AG08395 (cell line): ENCODE results near the gene GRM4.

ENCODE experiments used
- DNase-seq: peaks from one replicate; pipeline ENCODE4 v3.0.0; 2012; ENCODE audit warnings: mixed read lengths, low spot score

GRM4 gene

GRCh38 chr6:34142061-34142998 is 3.6 kb downstream of the GRM4 start:
- DNase-seq: no peak

GRCh38 chr6:34140075-34140474 is 5.8 kb downstream of the GRM4 start:
- no peak for DNase-seq

GRCh38 chr6:34138914-34139510 is 6.9 kb downstream of the GRM4 start:
- DNase-seq: no peak

GRCh38 chr6:34138191-34138590 is 7.7 kb downstream of the GRM4 start:
- no peak for DNase-seq

- DNase-seq: no peak
These were observed 10.3 kb downstream of the GRM4 start for GRCh38 chr6:34135541-34135940.

- peak; percentile 58 for DNase-seq
These were observed 13.3 kb downstream of the GRM4 start for GRCh38 chr6:34132486-34133185.

GRCh38 chr6:34131326-34132290 is 14.3 kb downstream of the GRM4 start:
- no peak for DNase-seq

GRCh38 chr6:34130862-34131261 is 15.0 kb downstream of the GRM4 start:
- DNase-seq: peak; percentile 27

GRCh38 chr6:34129753-34130152 is 16.1 kb downstream of the GRM4 start:
- DNase-seq: no peak

- no peak for DNase-seq
These were observed 17.8 kb downstream of the GRM4 start for GRCh38 chr6:34128045-34128444.

GRCh38 chr6:34126419-34126818 is 19.5 kb downstream of the GRM4 start:
- no peak for DNase-seq

GRCh38 chr6:34125939-34126338 is 19.9 kb downstream of the GRM4 start:
- DNase-seq: no peak

GRCh38 chr6:34120953-34121675 is 24.8 kb downstream of the GRM4 start:
- no peak for DNase-seq

- DNase-seq: no peak
These were observed 30.0 kb downstream of the GRM4 start for GRCh38 chr6:34115915-34116314.

GRCh38 chr6:34115403-34115795 is 30.5 kb downstream of the GRM4 start:
- DNase-seq: peak; percentile 24

- DNase-seq: no peak
These were observed 31.0 kb downstream of the GRM4 start for GRCh38 chr6:34114695-34115402.

- DNase-seq: no peak
These were observed 32.4 kb downstream of the GRM4 start for GRCh38 chr6:34113532-34113931.

- DNase-seq: no peak
These were observed 33.8 kb downstream of the GRM4 start for GRCh38 chr6:34112126-34112525.

- DNase-seq: no peak
These were observed 35.3 kb downstream of the GRM4 start for GRCh38 chr6:34110610-34111009.

GRCh38 chr6:34108176-34108575 is 37.7 kb downstream of the GRM4 start:
- DNase-seq: no peak
